ENCODE measurements around the gene CFAP97D1. TPM values are rescaled to one million over a fixed set of nuclear protein-coding genes. Genes with fewer than 3 reads are reported as not detected.

CFAP97D1 gene
- total and polyA plus RNA-seq, 9 donors = under 0.01 to 0.05 (median 0.04) TPM; not detected in 6

DNA sequence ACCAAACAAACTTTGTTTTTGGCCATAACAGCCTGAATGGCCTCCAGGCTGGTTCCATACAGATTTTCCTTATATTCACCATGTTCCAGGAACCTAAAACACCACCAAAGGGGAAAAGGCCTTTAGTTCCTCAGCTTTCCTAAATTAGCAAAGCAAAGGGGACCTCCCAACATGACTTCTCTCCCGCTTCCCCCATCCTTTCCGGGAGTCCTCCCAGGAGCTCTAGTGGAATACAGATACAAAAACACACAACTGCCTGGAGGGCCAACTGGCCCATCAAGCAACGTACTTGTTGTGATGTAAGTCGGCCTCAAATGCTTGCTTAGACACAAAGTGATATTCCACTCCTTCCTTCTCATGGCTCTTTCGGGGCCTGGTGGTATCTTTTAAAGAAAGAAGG lies 30.6 kb downstream of the CFAP97D1 start:
- no peak for DNase-seq
- H3K36me3 ChIP-seq (ENCODE audit: control insufficient read depth, insufficient read depth, low read length) = peaks cover 26% of the 10 kb centered on the region
- no peaks in the 10 kb centered on the region for H3K4me1 ChIP-seq (ENCODE audit: control insufficient read depth, insufficient read depth, low read length)
- H3K27ac ChIP-seq (ENCODE audit: low read length) = no peak overlapping the region
- H3K4me3 ChIP-seq (ENCODE audit: low read length) = no peak overlapping the region
- no CpG with 5 or more reads among the region's 5 CpGs for WGBS (ENCODE audit: insufficient coverage)
- no peaks in the 10 kb centered on the region for H3K27me3 ChIP-seq (ENCODE audit: control insufficient read depth, insufficient read depth, low read length)
- no peaks in the 10 kb centered on the region for H3K9me3 ChIP-seq (replicated peaks; ENCODE audit: control insufficient read depth, low read depth, low read length)

DNA sequence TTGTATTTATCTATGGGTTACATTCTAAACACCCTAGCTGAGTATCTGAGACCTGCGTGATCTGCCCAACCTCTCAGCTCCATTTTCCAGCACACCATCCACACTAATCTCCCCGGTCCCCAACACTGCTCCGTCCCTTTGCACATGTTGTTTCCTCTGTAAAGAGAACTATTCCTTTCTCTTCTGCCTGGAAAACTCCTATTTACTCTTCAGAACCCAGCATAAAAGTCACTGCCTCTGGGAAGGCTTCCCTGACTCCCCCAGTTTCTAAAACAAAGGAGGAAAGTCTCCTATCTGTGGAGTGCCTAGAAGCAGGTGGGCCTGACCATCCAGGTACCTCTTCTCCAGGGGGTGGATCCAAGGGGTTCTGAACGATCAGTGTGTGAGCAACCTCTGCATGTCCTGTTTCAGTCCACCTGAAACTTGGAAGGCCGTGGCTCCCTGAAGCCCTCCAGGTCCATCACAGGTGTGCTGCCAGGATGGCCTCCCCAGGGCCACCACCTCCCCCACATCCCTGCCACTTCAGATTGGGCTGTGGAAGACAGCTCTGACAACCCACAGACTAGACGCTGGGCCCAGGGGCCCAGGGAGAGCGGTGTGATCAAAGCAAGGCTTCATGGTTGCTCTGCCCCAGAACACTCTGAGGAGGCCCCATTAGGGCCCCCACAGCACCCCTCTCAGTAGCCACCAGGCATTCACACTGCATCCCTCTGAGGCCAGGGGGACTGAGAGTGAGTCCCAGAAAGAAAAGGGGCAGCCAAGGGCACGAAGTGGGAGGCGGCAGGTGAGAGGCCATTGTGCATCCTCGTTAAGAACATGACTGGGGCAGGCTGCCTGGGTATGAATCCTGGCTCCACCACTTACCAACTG lies 32.4 kb downstream of the CFAP97D1 start:
- no peak overlapping the region for H3K4me3 ChIP-seq (ENCODE audit: low read length)
- H3K36me3 ChIP-seq (ENCODE audit: control insufficient read depth, insufficient read depth, low read length) = peaks cover 36% of the 10 kb centered on the region
- no peak overlapping the region for H3K27ac ChIP-seq (ENCODE audit: low read length)
- H3K4me1 ChIP-seq (ENCODE audit: control insufficient read depth, insufficient read depth, low read length) = no peaks in the 10 kb centered on the region
- WGBS (ENCODE audit: insufficient coverage) = 92% methylated on average over 5 of the region's 10 CpGs
- H3K9me3 ChIP-seq (replicated peaks; ENCODE audit: control insufficient read depth, low read depth, low read length) = no peaks in the 10 kb centered on the region
- H3K27me3 ChIP-seq (ENCODE audit: control insufficient read depth, insufficient read depth, low read length) = no peaks in the 10 kb centered on the region
- no peak for DNase-seq

DNA sequence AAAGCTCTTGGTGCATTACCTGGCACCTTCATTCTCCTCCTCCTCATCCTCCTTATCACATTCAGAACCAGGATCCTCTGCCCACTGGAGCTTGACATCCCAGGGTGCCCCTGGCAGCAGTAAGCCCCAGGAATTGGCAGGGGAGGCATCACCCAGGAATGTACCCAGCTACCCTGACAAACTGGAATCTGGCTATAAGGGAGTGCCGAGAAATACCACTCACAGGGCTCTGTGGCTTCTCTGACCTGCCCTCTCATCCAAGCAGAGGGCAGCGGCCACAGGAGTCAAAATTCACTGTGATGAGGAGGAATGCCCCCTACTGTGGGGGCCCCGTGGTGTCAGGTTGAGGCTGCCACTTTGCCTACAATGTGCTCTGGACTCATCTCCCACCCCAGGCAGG lies 33.2 kb downstream of the CFAP97D1 start:
- peaks cover 40% of the 10 kb centered on the region for H3K36me3 ChIP-seq (ENCODE audit: control insufficient read depth, insufficient read depth, low read length)
- no peak for DNase-seq
- H3K9me3 ChIP-seq (replicated peaks; ENCODE audit: control insufficient read depth, low read depth, low read length) = no peaks in the 10 kb centered on the region
- no CpG with 5 or more reads among the region's 3 CpGs for WGBS (ENCODE audit: insufficient coverage)
- H3K4me1 ChIP-seq (ENCODE audit: control insufficient read depth, insufficient read depth, low read length) = no peaks in the 10 kb centered on the region
- no peak overlapping the region for H3K4me3 ChIP-seq (ENCODE audit: low read length)
- no peaks in the 10 kb centered on the region for H3K27me3 ChIP-seq (ENCODE audit: control insufficient read depth, insufficient read depth, low read length)
- no peak overlapping the region for H3K27ac ChIP-seq (ENCODE audit: low read length)

DNA sequence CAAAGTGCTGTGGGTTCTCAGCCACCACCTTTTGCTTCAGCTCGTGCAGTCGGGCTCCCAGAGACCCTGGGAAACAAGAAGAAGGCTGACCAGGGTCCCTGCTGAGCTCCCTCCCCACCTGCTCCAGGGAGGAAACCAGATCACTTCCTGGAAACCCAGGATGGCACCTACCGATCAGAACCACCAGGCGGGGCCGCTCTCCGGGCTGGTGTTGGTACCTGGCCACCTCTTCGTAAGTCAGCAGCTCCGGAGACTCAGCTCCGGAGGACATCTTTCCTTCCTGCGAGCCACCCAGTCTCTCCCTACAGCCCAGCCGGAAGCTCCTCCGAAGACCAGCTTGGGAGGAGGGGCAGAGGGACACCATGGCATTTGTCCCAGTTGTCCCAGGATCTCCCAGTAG lies 33.8 kb downstream of the CFAP97D1 start:
- Histone ChIP-seq H3K36me3 (ENCODE audit: control insufficient read depth, insufficient read depth, low read length) (peaks cover 35% of the 10 kb centered on the region), H3K4me3 (ENCODE audit: low read length) (no peak overlapping the region), H3K9me3 (replicated peaks; ENCODE audit: control insufficient read depth, low read depth, low read length) (no peaks in the 10 kb centered on the region), H3K27ac (ENCODE audit: low read length) (no peak overlapping the region), H3K4me1 (ENCODE audit: control insufficient read depth, insufficient read depth, low read length) (no peaks in the 10 kb centered on the region), H3K27me3 (ENCODE audit: control insufficient read depth, insufficient read depth, low read length) (no peaks in the 10 kb centered on the region)
- DNase-seq = no peak
- WGBS (ENCODE audit: insufficient coverage) = 83% methylated on average over 8 of the region's 12 CpGs

DNA sequence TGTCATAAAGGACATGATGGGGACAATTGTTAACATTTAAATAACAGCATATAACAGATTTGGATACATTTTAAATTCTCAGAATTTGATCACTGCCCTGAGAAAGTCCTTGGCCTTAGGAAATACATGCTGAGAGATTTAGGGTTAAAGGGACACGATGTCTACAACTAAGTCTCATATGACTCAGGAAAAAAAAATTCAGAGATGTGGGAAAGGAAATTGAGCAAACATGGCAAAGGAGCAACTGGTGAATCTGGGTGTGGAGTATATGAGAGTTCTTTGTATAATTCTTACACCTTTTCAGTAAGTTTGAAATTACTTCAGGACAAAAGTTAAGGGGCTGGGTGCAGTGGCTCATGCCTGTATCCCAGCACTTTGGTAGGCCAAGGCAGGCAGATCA lies 34.5 kb downstream of the CFAP97D1 start:
- no peak overlapping the region for H3K4me3 ChIP-seq (ENCODE audit: low read length)
- no peak overlapping the region for H3K27ac ChIP-seq (ENCODE audit: low read length)
- H3K4me1 ChIP-seq (ENCODE audit: control insufficient read depth, insufficient read depth, low read length) = no peaks in the 10 kb centered on the region
- DNase-seq = no peak
- no peaks in the 10 kb centered on the region for H3K9me3 ChIP-seq (replicated peaks; ENCODE audit: control insufficient read depth, low read depth, low read length)
- no CpG with 5 or more reads among the region's 1 CpG for WGBS (ENCODE audit: insufficient coverage)
- peaks cover 33% of the 10 kb centered on the region for H3K36me3 ChIP-seq (ENCODE audit: control insufficient read depth, insufficient read depth, low read length)
- no peaks in the 10 kb centered on the region for H3K27me3 ChIP-seq (ENCODE audit: control insufficient read depth, insufficient read depth, low read length)

DNA sequence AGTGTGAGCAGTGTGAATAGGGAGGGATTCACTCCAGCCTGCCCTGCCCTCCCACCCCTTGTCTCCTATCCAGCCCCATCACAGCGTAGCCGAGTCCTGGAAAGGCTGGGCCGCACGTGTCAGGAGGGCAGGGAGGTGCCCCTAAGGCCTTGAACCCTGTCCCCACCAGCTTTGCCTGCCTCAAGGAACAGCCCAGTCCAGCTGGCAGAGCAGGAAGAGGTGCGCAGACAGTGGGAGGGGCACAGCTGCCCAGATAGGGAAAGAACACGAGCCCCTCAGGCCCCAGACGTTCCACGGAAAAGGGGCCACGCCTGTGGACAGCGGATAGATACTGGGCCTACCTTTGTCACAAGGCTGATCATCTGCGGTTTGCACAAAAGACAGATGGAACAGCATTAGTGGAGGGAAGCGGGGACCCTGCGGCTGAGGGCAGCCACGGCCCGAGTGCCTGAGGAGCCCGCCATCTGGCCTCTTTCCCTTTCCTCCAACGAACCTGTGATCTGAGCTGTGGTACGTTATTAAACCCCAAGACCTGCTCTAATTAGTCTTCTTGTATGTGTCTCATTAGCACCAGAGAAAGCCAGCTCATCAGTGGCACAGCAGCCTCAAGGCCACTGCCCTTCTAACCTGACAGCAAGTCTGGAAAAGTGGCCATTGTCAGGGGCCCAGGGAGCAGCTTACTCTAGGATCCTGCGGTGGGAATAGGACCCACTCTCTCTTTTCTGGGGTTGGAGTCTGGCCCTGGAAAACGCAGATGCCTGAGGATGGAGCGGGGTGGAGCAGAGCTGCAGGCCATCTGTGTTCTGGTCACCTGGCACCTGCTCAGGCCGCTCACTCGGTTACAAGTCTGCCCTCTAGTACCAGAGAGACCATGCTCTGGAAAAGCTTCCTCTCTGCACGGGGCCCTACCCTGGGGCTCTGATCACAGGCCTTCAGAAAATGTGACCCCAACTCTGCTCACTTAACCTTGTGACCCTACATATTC lies 36.4 kb downstream of the CFAP97D1 start:
- 75% methylated on average over 24 of the region's 24 CpGs for WGBS (ENCODE audit: insufficient coverage)

DNA sequence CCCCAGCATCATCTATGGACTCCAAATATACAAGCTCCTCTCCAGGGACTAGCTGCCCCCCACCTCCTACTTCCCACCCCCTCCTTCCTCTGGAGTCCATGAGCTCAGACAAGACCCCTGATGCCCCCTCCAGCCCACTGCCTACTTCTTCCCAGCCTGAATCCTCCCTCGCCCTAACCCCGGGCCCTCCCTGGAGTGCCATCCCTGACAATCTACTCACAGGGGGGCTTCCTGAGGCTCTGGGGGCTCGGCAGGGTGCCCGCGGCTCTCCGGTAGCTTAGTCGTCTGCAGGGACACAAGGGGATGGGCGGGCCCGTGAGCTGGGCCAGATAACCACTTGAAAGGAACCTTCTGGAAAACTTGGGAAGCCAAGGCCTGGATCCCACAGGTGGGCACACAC lies 37.6 kb downstream of the CFAP97D1 start:
- Histone ChIP-seq H3K36me3 (ENCODE audit: control insufficient read depth, insufficient read depth, low read length) (peaks cover 31% of the 10 kb centered on the region), H3K4me3 (ENCODE audit: low read length) (no peak overlapping the region), H3K27ac (ENCODE audit: low read length) (no peak overlapping the region), H3K4me1 (ENCODE audit: control insufficient read depth, insufficient read depth, low read length) (no peaks in the 10 kb centered on the region), H3K9me3 (replicated peaks; ENCODE audit: control insufficient read depth, low read depth, low read length) (no peaks in the 10 kb centered on the region), H3K27me3 (ENCODE audit: control insufficient read depth, insufficient read depth, low read length) (no peaks in the 10 kb centered on the region)
- no peak for DNase-seq
- WGBS (ENCODE audit: insufficient coverage) = 80% methylated on average over 9 of the region's 9 CpGs

More for the DNA sequence above, 36.4 kb downstream of the CFAP97D1 start:
- Histone ChIP-seq H3K4me3 (ENCODE audit: low read length) (no peak overlapping the region), H3K27me3 (ENCODE audit: control insufficient read depth, insufficient read depth, low read length) (no peaks in the 10 kb centered on the region), H3K9me3 (replicated peaks; ENCODE audit: control insufficient read depth, low read depth, low read length) (no peaks in the 10 kb centered on the region), H3K27ac (ENCODE audit: low read length) (no peak overlapping the region), H3K4me1 (ENCODE audit: control insufficient read depth, insufficient read depth, low read length) (no peaks in the 10 kb centered on the region), H3K36me3 (ENCODE audit: control insufficient read depth, insufficient read depth, low read length) (peaks cover 33% of the 10 kb centered on the region)
- no peak for DNase-seq

DNA sequence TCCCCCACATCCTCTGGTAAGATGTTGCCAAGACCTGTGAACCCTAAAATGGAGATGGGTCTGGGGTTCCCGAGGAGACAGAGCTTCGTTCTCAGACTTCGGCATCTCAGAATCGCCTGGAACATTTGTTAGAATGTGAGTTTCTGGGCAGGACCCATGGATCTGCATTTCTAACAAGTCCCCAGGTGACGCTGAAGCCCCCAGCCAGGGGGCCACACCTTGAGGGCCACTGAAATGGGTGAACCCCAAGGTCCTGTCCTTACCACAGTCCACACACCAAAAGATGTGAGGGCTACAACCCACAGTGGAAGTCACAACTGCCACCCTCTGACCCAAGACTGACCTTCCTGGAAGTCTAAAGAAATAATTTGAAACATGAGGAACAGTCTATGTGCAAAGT lies 38.7 kb downstream of the CFAP97D1 start:
- 100% methylated on average over 2 of the region's 5 CpGs for WGBS (ENCODE audit: insufficient coverage)
- H3K9me3 ChIP-seq (replicated peaks; ENCODE audit: control insufficient read depth, low read depth, low read length) = no peaks in the 10 kb centered on the region
- DNase-seq = no peak
- H3K4me3 ChIP-seq (ENCODE audit: low read length) = no peak overlapping the region
- no peaks in the 10 kb centered on the region for H3K4me1 ChIP-seq (ENCODE audit: control insufficient read depth, insufficient read depth, low read length)
- H3K27ac ChIP-seq (ENCODE audit: low read length) = no peak overlapping the region
- H3K36me3 ChIP-seq (ENCODE audit: control insufficient read depth, insufficient read depth, low read length) = peaks cover 27% of the 10 kb centered on the region
- no peaks in the 10 kb centered on the region for H3K27me3 ChIP-seq (ENCODE audit: control insufficient read depth, insufficient read depth, low read length)

DNA sequence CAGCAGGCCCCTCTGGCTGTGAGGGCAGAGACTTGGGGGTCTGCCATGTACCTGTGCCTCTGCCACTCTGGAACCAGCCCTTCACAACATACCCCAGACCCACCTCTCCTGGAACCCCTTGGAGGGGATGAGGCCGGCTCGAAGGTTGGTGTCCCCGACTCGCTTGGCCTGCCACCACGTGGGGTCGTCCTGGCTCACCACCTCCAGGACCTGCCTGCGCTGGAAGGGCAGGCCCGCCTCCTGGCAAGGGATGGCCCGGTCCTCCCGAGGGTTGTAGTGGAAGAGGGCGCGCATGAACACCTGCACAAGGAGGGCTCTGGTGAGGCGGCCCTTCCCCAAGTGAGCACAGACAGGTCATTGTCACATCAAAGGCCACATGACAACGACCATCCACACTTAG lies 40.5 kb downstream of the CFAP97D1 start:
- no peak for DNase-seq

DNA sequence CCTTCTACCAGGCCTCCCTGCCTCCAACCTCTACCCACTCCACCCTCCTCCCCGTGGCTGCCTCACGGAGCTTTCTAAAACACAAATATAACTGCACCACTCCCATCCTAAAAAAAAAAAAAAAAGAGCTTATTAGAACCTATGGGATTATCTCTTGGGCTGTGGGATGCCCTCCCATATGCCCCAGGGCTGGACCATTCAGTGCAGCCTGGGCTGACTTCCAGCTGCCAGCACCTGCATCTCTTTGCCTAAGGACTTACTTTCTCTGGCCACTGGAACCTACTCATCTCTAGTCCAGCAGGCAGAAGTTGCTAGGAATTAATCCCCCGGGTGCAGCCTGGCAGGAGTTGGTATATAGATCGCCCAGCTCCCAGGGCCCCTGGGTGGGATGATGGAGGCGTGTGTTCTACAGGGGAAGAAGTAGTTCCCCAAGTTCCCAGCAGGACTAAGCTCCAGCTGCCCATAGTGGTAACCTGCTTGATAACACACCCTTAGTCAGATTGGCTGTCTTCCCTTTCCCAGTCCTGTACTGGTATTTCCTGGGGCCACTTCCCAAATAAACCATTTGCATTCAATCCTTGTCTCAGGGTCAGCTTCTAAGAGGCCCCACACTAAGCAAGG lies 42.4 kb downstream of the CFAP97D1 start:
- Histone ChIP-seq H3K4me1 (ENCODE audit: control insufficient read depth, insufficient read depth, low read length) (no peaks in the 10 kb centered on the region), H3K4me3 (ENCODE audit: low read length) (no peak overlapping the region), H3K36me3 (ENCODE audit: control insufficient read depth, insufficient read depth, low read length) (peaks cover 28% of the 10 kb centered on the region), H3K27ac (ENCODE audit: low read length) (no peak overlapping the region), H3K27me3 (ENCODE audit: control insufficient read depth, insufficient read depth, low read length) (no peaks in the 10 kb centered on the region), H3K9me3 (replicated peaks; ENCODE audit: control insufficient read depth, low read depth, low read length) (no peaks in the 10 kb centered on the region)
- no peak for DNase-seq
- no CpG with 5 or more reads among the region's 5 CpGs for WGBS (ENCODE audit: insufficient coverage)

More for the DNA sequence above, 40.5 kb downstream of the CFAP97D1 start:
- H3K27ac ChIP-seq (ENCODE audit: low read length) = no peak overlapping the region
- no peak overlapping the region for H3K4me3 ChIP-seq (ENCODE audit: low read length)
- WGBS (ENCODE audit: insufficient coverage) = 93% methylated on average over 5 of the region's 14 CpGs
- H3K9me3 ChIP-seq (replicated peaks; ENCODE audit: control insufficient read depth, low read depth, low read length) = no peaks in the 10 kb centered on the region
- no peaks in the 10 kb centered on the region for H3K27me3 ChIP-seq (ENCODE audit: control insufficient read depth, insufficient read depth, low read length)
- H3K36me3 ChIP-seq (ENCODE audit: control insufficient read depth, insufficient read depth, low read length) = peaks cover 29% of the 10 kb centered on the region
- no peaks in the 10 kb centered on the region for H3K4me1 ChIP-seq (ENCODE audit: control insufficient read depth, insufficient read depth, low read length)

All from muscle of leg (tissue), 11 donors.